K562 (cell line): ENCODE data around the gene TEX22. TPM values are rescaled to one million over a fixed set of nuclear protein-coding genes. Genes with fewer than 3 reads are reported as not detected.
A peak's percentile ranks its signal among the peaks of the same experiment; 100 is the strongest.

Experiments
- ATAC-seq: fragments of 200-7000 bp; cut with Tn5 transposase; 3 replicates; pipeline ENCODE4 v1.9.1; 2020; ENCODE audit warnings: moderate library complexity
- BruUV-seq: library from RNA; stranded (reverse); fragments of 400-500 nt; replicated peaks from 2 replicates; lab custom pipeline; 2021; lab: Mats Ljungman, UMichigan
- CTCF ChIA-PET: fragments of 300-600 bp; formaldehyde crosslinking; extraction: SDS; loops from one replicate; lab custom pipeline; 2021; ENCODE audit warnings: low intra/inter-chr PET ratio; lab: Yijun Ruan, JAX
- POLR2A ChIA-PET: fragments of 300-600, 350-650 bp; sonication (Branson Sonifier 250); formaldehyde crosslinking; extraction: SDS; loops from one replicate; lab custom pipeline; 2021; ENCODE audit warnings: antibody characterized with exemption, inconsistent platforms; lab: Yijun Ruan, JAX
- DNase-seq, 4 experiments: peaks; one replicate each; pipeline versions ENCODE4 v3.0.0 to v3.0.0-alpha.2; 2011 to 2018; ENCODE audit warnings: low spot score in 3 of 4, mixed read lengths in 3 of 4; ENCODE audit errors: extremely low read depth in 1 of 4
- FAIRE-seq: peaks from 2 replicates; lab custom pipeline; 2011; peaks lifted over from hg19 to GRCh38; lab: Jason Lieb, UNC
- H2AFZ ChIP-seq: 2 replicates; pipeline ENCODE4 v1.6.0; 2011; ENCODE audit warnings: low read depth, low read length, control low read depth, inconsistent platforms
- H3K27ac ChIP-seq: fragments of 200-600 bp; 3 replicates; pipeline ENCODE4 v1.8.0; 2011; ENCODE audit warnings: low read depth, mild to moderate bottlenecking, control low read depth, inconsistent platforms, low read length, moderate library complexity, mixed read lengths; ENCODE audit errors: extremely low read depth
- H3K27me3 ChIP-seq, 2 experiments: fragments of 300-600 bp in 1 of 2; 2 replicates in 1 of 2; 3 replicates in 1 of 2; pipeline versions ENCODE4 v1.6.0 to v1.8.0; 2011; ENCODE audit warnings: inconsistent platforms in 2 of 2, low read length in 2 of 2, mild to moderate bottlenecking in 1 of 2, mixed read lengths in 1 of 2, moderate library complexity in 1 of 2; ENCODE audit not compliant: control insufficient read depth in 2 of 2, insufficient read depth in 2 of 2
- H3K36me3 ChIP-seq: fragments of 300-600 bp; 3 replicates; pipeline ENCODE4 v1.8.0; 2011; ENCODE audit warnings: mild to moderate bottlenecking, low read length, inconsistent platforms; ENCODE audit not compliant: control insufficient read depth, insufficient read depth
- H3K4me1 ChIP-seq, 2 experiments: fragments of 200-600 bp in 1 of 2; replicated peaks in 1 of 2; 2 replicates in 1 of 2; 3 replicates in 1 of 2; pipeline versions ENCODE4 v1.5.1 to v1.8.0; 2011; ENCODE audit warnings: inconsistent platforms in 2 of 2, low read length in 2 of 2, mild to moderate bottlenecking in 1 of 2, mixed read lengths in 1 of 2, moderate library complexity in 1 of 2; ENCODE audit not compliant: control insufficient read depth in 2 of 2, insufficient read depth in 2 of 2
- H3K4me2 ChIP-seq: 2 replicates; pipeline ENCODE4 v1.6.1; 2011; ENCODE audit warnings: low read length, control low read depth, inconsistent platforms, mixed read lengths; ENCODE audit not compliant: insufficient read depth
- H3K4me3 ChIP-seq: fragments of 200-600 bp; sonication (generic), shearing (Covaris generic); 2 replicates; pipeline ENCODE4 v1.5.1; 2016; ENCODE audit warnings: control low read depth, inconsistent platforms
- H3K79me2 ChIP-seq: fragments of 200-600 bp; 3 replicates; pipeline ENCODE4 v1.8.0; 2011; ENCODE audit warnings: low read length, inconsistent platforms; ENCODE audit not compliant: control insufficient read depth, insufficient read depth
- H3K9ac ChIP-seq, 2 experiments: 2 replicates each; pipeline versions ENCODE4 v1.6.0 to v1.6.1; 2011; ENCODE audit warnings: low read depth in 2 of 2, low read length in 2 of 2, control low read depth in 1 of 2, inconsistent platforms in 1 of 2, mild to moderate bottlenecking in 1 of 2, mixed read lengths in 1 of 2; ENCODE audit not compliant: insufficient read depth in 1 of 2
- H3K9me1 ChIP-seq: one replicate; pipeline ENCODE4 v1.6.0; 2011; ENCODE audit warnings: inconsistent platforms, mild to moderate bottlenecking, low read length, moderate library complexity; ENCODE audit not compliant: control insufficient read depth, insufficient read depth
- H3K9me3 ChIP-seq: replicated peaks from 2 replicates; pipeline ENCODE4 v1.5.1; 2011; ENCODE audit warnings: low read depth, low read length, inconsistent platforms; ENCODE audit not compliant: control insufficient read depth, insufficient read depth
- H4K20me1 ChIP-seq: replicated peaks from 2 replicates; pipeline ENCODE4 v1.6.1; 2011; ENCODE audit warnings: low read length, inconsistent platforms, mixed read lengths; ENCODE audit not compliant: control insufficient read depth, insufficient read depth
- MTA2 ChIP-seq: fragments of 450-650 bp; IDR thresholded peaks from 2 replicates; pipeline ENCODE4 v1.6.1; 2016; ENCODE audit warnings: low read depth
- POLR2G ChIP-seq: fragments of 200-400 bp; formaldehyde crosslinking; IDR thresholded peaks from 2 replicates; pipeline ENCODE4 v1.6.1; 2017; ENCODE audit warnings: low read depth, mild to moderate bottlenecking, antibody characterized with exemption, low read length, moderate library complexity
- RBM22 ChIP-seq: fragments of 200-400 bp; formaldehyde crosslinking; IDR thresholded peaks from 2 replicates; pipeline ENCODE4 v1.6.1; 2018; ENCODE audit warnings: low read length, low read depth; ENCODE audit not compliant: poor library complexity, severe bottlenecking
- ZNF444 ChIP-seq: fragments of 250-450 bp; sonication (Bioruptor Pico); IDR thresholded peaks from 2 replicates; pipeline ENCODE4 v1.4.0; 2020; ENCODE audit warnings: mild to moderate bottlenecking, moderate library complexity
- ZNF766 ChIP-seq: fragments of 200-800 bp; sonication (Bioruptor generic); conservative IDR thresholded peaks from 2 replicates; pipeline ENCODE4 v1.6.1; 2016; ENCODE audit warnings: missing genetic modification characterization, missing compliant biosample characterization
- WGBS: fragments of 100-300 bp; shearing (Covaris generic); methylation state at CpG from one replicate; pipeline ENCODE4 v1.1.6; 2016; ENCODE audit warnings: low coverage, mixed read lengths; ENCODE audit not compliant: insufficient coverage; ENCODE audit errors: missing lambda C conversion rate; 5-methylcytosine and 5-hydroxymethylcytosine counted together
- in situ Hi-C: fragments of 300-500 bp; cut with MboI; formaldehyde crosslinking; loops from 4 replicates; pipeline ENCODE4 v1.15.0; 2018; ENCODE audit warnings: inconsistent platforms, mixed read lengths
- intact Hi-C: fragments of 100-400 bp; cut with micrococcal nuclease; formaldehyde crosslinking; loops from 2 replicates; pipeline ENCODE4 v1.14.2; 2022
- polyA plus RNA-seq, 8 experiments: library from polyadenylated mRNA; depleted of rRNA in 4 of 8; stranded (reverse) in 5 of 8; unstranded in 3 of 8; fragments of >200 nt; fragmentation: Nextera tagmentation in 2 of 8; fragmentation: Illumina TruSeq in 1 of 8; extraction: Ambion mirVana in 2 of 8; extraction: Trizol in 1 of 8; gene quantifications; 2 replicates each; pipeline versions ENCODE4 v1.2.1 to v1.2.3, GENCODE V29; 2011 to 2014; ENCODE audit warnings: inconsistent platforms in 1 of 8, missing spikeins in 1 of 8
- total RNA-seq, 7 experiments: library from RNA; depleted of rRNA in 6 of 7; stranded (reverse); fragments of >200 nt in 6 of 7; fragmentation: Illumina TruSeq in 2 of 7; extraction: Trizol in 2 of 7; gene quantifications; 2 replicates each; pipeline versions ENCODE4 v1.2.1 to v1.2.3, GENCODE V29; 2011 to 2021; ENCODE audit warnings: low replicate concordance in 1 of 7

Gene TEX22
- total and polyA plus RNA-seq, 9 of the 15 experiments (the other 6 are each of a cell fraction or from before 2014, with no cell fraction given), result 0.04 to 1.7 (median 0.23) TPM; not detected in 2

GRCh38 chr14:105456736-105457617 lies 58.6 kb downstream of the TEX22 start:
- H3K9me3 ChIP-seq, result no peaks in the 10 kb centered on the region
- 98% methylated on average over 15 of the region's 22 CpGs for WGBS
- no peaks in the 10 kb centered on the region for H3K9me1 ChIP-seq
- peaks cover 67% of the 10 kb centered on the region; the same call in 1 of the 3 replicates for H3K36me3 ChIP-seq
- in situ Hi-C loops, result no loop called here
- H3K4me2 ChIP-seq, result no peak overlapping the region
- TF ChIP-seq RBM22, result peak; percentile 41
- TF ChIP-seq ZNF766 (CRISPR knock-in tag), result no peak
- TF ChIP-seq, all 486 proteins: peak for 1
- no peak for ATAC-seq
- H3K4me3 ChIP-seq, result no peak overlapping the region
- no peaks in the 10 kb centered on the region for H3K79me2 ChIP-seq
- no peak for FAIRE-seq
- peaks cover 0 to 3% of the 10 kb centered on the region in 2 experiments; a peak in 1 of 5 replicates for H3K4me1 ChIP-seq
- BruUV-seq, result no TSS peak
- no peak overlapping the region for H3K27ac ChIP-seq
- DNase-seq, result no peak
- POLR2A ChIA-PET, result interaction anchor here (0.6 to 1.7 kb wide), 3 partner anchors 15 to 31 kb away, joined by 3 to 5 read pairs (median 3); no protein-coding TSS in a partner anchor
- CTCF ChIA-PET, result no interaction called here
- H2AFZ ChIP-seq, result no peak overlapping the region
- no peaks in the 10 kb centered on the region for H3K27me3 ChIP-seq
- intact Hi-C loops, result no loop called here
- no peaks in the 10 kb centered on the region for H4K20me1 ChIP-seq
- H3K9ac ChIP-seq, result no peak overlapping the region; a peak in 1 of 4 replicates

GRCh38 chr14:105458010-105458409 lies 59.7 kb downstream of the TEX22 start:
- H3K27me3 ChIP-seq, result no peaks in the 10 kb centered on the region
- ATAC-seq, result no peak; the same call in 2 of the 3 replicates

More at GRCh38 chr14:105458010-105458409, 59.7 kb downstream of the TEX22 start:
- no peak overlapping the region for H3K9ac ChIP-seq
- TF ChIP-seq ZNF444 (CRISPR knock-in tag) (no peak), MTA2 (no peak), POLR2G (peak; percentile 9; the same call in 1 of the 2 replicates), RBM22 (peak; percentile 44)
- no peaks in the 10 kb centered on the region for H4K20me1 ChIP-seq
- ChIA-PET POLR2A (interaction anchor here (1.7 kb wide), 1 partner anchor 14 kb away, joined by 5 read pairs; no protein-coding TSS in a partner anchor), CTCF (no interaction called here)
- no peaks in the 10 kb centered on the region for H3K9me3 ChIP-seq
- H3K4me1 ChIP-seq, result peaks cover 0 to 5% of the 10 kb centered on the region in 2 experiments; a peak in 2 of 5 replicates
- H3K36me3 ChIP-seq, result peaks cover 63% of the 10 kb centered on the region; the same call in 1 of the 3 replicates
- no peak overlapping the region for H3K4me3 ChIP-seq
- 89% methylated on average over 14 of the region's 18 CpGs for WGBS
- H3K79me2 ChIP-seq, result no peaks in the 10 kb centered on the region
- H3K9me1 ChIP-seq, result no peaks in the 10 kb centered on the region
- no peak overlapping the region for H3K4me2 ChIP-seq
- intact Hi-C loops, result no loop called here
- DNase-seq, result no peak
- no TSS peak for BruUV-seq
- no peak overlapping the region for H3K27ac ChIP-seq
- in situ Hi-C loops, result no loop called here
- no peak overlapping the region for H2AFZ ChIP-seq
- no peak for FAIRE-seq
